Measurements from ENCODE around the gene PRKN. TPM values are rescaled to one million over a fixed set of nuclear protein-coding genes. Genes with fewer than 3 reads are reported as not detected.

PRKN gene
- total RNA-seq, 2 donors from 2014 or later, result 15.7 to 19.3 TPM

DNA sequence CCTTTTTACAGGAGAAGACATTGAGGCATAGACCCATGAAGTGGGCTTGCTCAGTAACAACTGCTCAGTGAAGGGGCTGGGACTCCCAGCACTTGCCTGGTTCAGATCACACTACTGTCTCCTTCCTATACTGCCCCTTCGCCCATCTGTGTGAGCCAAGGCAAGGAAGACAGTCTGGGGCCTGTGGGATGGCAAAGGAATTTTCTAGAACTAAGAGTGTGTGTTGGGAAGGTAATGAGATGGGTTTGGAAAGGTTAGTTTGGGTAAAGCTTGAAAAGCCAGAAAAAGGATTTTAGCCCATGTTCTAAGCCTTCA, 1240.4 kb downstream of the PRKN start:
- Histone ChIP-seq H3K27ac (no peak overlapping the region), H3K4me3 (no peak overlapping the region), H3K9me3 (no peaks in the 10 kb centered on the region), H3K36me3 (no peaks in the 10 kb centered on the region), H3K27me3 (no peaks in the 10 kb centered on the region), H3K4me1 (peaks cover 0 to 7% of the 10 kb centered on the region in 2 donors)
- DNase-seq (ENCODE audit: low spot score), result no peak
- no peak for TF ChIP-seq CTCF (IDR thresholded peaks at IDR 0.05)

DNA sequence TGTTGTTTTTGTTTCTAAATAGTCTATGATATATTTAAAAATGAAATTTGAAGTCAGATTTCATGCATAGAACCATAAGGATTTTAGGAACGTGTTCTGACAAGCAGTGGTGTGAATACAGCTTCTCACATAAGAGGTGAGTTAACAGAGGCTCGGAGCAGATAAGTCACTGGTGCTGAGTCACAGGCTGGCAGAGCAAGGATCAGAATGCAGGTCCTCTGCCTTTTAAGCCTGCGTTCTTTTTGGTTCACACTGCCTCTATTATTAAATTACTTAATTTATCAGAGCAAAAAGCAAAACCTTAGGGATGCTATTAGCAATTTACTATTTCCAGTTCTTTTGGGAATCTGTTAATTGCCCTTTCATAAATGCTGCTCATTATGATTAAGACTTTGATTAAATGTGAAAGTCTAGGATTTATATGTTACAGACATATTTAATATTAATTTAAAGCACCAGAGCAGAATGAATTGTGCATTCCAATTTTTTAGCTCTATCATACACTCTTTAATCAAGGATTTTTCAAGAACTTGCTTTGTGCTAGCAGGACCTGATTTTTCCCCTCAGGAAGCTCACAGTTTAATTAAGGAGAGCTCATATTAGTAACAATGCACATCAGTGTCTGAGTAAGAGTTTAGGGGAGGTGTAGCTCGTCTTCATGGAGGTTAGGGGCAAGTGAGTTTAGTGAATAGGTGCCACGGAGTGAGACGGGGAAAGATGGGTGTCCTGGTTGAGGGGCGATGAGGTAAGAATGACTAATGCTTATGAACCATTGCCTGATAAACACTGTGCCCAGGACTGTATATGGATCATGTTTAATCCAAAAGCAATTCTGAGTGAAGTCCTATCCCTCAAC, 1241.0 kb downstream of the PRKN start:
- no peak overlapping the region for H3K27ac ChIP-seq
- H3K36me3 ChIP-seq, result no peaks in the 10 kb centered on the region
- DNase-seq (ENCODE audit: low spot score), result no peak
- H3K9me3 ChIP-seq, result no peaks in the 10 kb centered on the region
- no peaks in the 10 kb centered on the region for H3K27me3 ChIP-seq
- peaks cover 0 to 13% of the 10 kb centered on the region in 2 donors for H3K4me1 ChIP-seq
- no peak overlapping the region for H3K4me3 ChIP-seq
- TF ChIP-seq CTCF (IDR thresholded peaks at IDR 0.05), result no peak

- no peak for DNase-seq (ENCODE audit: low spot score)
- H3K4me3 ChIP-seq, result no peak overlapping the region
- TF ChIP-seq CTCF (IDR thresholded peaks at IDR 0.05), result no peak
- H3K4me1 ChIP-seq, result peaks cover 0 to 13% of the 10 kb centered on the region in 2 donors
- H3K36me3 ChIP-seq, result no peaks in the 10 kb centered on the region
- no peaks in the 10 kb centered on the region for H3K27me3 ChIP-seq
- no peak overlapping the region for H3K27ac ChIP-seq
- H3K9me3 ChIP-seq, result no peaks in the 10 kb centered on the region
These were observed 1245.1 kb downstream of the PRKN start for GRCh38 chr6:161482517-161482858.

- H3K4me1 ChIP-seq, result peaks cover 0 to 13% of the 10 kb centered on the region in 2 donors
- no peaks in the 10 kb centered on the region for H3K36me3 ChIP-seq
- H3K27me3 ChIP-seq, result no peaks in the 10 kb centered on the region
- TF ChIP-seq CTCF (IDR thresholded peaks at IDR 0.05), result no peak
- DNase-seq (ENCODE audit: low spot score), result no peak
- no peak overlapping the region for H3K27ac ChIP-seq
- no peaks in the 10 kb centered on the region for H3K9me3 ChIP-seq
- H3K4me3 ChIP-seq, result no peak overlapping the region
These were observed 1245.6 kb downstream of the PRKN start for GRCh38 chr6:161481786-161482516.

DNA sequence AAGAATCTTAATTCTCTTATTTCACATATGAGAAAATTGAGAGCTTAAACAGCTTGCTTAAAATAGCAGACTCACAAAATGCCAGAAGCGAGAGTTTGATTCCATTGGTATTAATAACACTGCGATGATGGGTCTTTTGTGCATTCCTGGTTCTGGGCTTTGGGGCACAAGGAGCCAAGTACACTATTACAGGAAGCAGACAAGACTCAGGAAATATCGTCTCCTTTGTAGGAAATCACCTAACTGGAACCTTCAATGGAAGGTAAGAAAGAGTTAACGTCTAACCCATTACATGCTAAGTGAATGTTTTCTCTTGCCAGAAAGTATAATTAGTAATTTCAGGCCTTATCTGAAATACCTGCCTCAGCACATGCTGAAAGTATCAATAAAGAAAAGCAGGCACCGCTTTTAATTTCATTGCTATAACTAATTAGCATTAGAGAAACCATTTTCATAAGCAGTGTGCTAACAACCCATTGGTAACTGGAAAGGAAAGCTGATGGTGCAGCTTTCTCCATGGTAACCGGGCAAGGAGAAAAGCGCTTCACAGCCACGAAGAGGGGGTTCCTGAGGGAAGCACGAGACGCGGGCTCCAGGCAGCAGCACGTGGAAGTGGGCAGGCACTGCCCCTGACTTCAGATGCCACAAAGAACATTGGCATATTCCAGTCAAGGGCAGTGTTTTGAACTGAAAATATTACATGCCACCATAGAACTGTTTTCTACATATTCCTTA, 1247.0 kb downstream of the PRKN start:
- Histone ChIP-seq H3K27ac (no peak overlapping the region), H3K4me3 (no peak overlapping the region), H3K27me3 (no peaks in the 10 kb centered on the region), H3K36me3 (no peaks in the 10 kb centered on the region), H3K4me1 (peaks cover 0 to 13% of the 10 kb centered on the region in 2 donors), H3K9me3 (no peaks in the 10 kb centered on the region)
- DNase-seq (ENCODE audit: low spot score), result no peak
- TF ChIP-seq CTCF (IDR thresholded peaks at IDR 0.05), result no peak
